ENCODE results near the gene SPIRE1.

Gene SPIRE1

DNA sequence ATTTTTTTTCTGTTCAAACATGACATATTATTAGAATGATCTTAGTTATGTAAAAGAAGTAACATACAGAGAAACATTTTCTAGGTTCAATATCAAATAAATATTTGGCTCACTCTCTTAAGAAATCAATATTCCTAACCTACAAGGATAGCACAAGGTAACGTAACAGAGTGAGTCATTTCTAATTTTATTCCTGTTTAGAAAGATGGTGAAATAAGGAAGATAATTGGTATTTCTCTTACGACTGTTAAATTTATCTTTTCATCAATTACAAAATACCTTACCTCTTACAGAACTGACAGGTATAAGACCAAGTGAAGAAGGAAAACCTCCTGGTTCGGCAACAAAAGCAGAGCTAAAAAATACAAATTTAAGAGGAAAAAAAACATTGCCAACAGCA is 205.1 kb downstream of the SPIRE1 start (continued):
- no peak for TF ChIP-seq PATZ1 (CRISPR knock-in tag; IDR thresholded peaks at IDR 0.05; ENCODE audit: borderline replicate concordance)

DNA sequence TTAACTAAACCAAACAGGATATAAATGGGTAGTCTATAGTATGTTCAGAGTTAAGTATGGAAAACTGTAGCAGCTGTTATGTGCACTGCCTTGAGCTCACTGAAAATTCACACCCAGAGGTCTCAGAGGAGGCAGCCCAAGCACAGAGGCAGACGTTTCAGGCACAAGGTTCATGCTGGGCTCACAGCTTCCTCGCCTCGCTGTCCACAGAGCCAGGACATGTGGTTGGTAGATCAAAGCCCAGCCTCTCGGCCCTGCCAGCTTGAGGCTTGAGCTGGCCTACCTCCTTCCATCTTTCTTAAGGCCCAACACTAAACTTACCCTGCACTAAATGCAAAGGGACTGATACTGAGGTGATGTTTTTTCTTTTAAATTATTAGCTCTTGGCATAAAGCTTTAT is 206.5 kb downstream of the SPIRE1 start:
- no peak for TF ChIP-seq ZNF8 (CRISPR knock-in tag; IDR thresholded peaks at IDR 0.05)
- no peak for ATAC-seq

DNA sequence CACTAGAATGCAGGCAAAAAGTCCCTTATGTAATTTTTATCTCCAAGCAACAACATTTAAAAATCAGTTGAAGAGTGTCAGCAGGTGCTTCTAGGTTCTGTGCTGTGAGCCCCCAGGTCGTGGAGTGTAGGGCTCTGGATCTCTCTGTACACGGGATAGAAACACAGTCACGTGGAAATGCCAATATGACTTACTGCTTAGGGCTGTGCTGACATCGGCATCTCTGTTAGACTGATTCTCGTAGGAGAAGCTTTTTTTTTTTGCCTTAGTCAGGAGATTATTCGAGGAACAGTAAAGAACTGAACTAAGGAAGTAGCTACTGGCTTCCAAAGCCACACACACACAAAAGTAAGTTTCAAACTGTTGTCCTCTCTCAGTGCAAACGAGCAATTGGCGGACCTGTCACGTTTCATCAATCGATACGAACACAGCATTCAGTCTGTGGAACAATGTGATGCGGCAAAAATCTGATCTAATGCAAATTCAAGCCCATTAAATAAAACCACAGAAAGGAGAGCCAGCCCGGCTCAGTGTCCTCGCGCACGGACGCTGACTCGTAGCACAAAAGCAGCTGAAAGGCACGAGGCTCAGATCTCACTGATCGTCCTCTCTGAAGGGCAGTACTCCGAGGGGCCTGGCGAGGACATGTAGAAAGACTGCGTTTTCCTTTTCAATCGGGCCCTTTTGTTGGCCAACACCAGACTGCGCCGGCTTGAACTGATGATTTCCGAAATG is 208.7 kb downstream of the SPIRE1 start:
- no peak for ATAC-seq
- TF ChIP-seq ZNF565 (CRISPR knock-in tag; conservative IDR thresholded peaks at IDR 0.05; ENCODE audit: low read depth) = no peak
- TF ChIP-seq CSDC2 (CRISPR knock-in tag; IDR thresholded peaks at IDR 0.05) = no peak
- TF ChIP-seq ARNTL (CRISPR knock-in tag; IDR thresholded peaks at IDR 0.05; ENCODE audit: borderline replicate concordance, low read depth) = no peak
- TF ChIP-seq ESRRG (CRISPR knock-in tag; IDR thresholded peaks at IDR 0.05) = no peak
- TF ChIP-seq, protein P1, sequence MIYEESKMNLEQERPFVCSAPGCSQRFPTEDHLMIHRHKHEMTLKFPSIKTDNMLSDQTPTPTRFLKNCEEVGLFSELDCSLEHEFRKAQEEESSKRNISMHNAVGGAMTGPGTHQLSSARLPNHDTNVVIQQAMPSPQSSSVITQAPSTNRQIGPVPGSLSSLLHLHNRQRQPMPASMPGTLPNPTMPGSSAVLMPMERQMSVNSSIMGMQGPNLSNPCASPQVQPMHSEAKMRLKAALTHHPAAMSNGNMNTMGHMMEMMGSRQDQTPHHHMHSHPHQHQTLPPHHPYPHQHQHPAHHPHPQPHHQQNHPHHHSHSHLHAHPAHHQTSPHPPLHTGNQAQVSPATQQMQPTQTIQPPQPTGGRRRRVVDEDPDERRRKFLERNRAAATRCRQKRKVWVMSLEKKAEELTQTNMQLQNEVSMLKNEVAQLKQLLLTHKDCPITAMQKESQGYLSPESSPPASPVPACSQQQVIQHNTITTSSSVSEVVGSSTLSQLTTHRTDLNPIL (CRISPR knock-in tag; IDR thresholded peaks at IDR 0.05; ENCODE audit: low read depth) = no peak

- TF ChIP-seq, protein P2, sequence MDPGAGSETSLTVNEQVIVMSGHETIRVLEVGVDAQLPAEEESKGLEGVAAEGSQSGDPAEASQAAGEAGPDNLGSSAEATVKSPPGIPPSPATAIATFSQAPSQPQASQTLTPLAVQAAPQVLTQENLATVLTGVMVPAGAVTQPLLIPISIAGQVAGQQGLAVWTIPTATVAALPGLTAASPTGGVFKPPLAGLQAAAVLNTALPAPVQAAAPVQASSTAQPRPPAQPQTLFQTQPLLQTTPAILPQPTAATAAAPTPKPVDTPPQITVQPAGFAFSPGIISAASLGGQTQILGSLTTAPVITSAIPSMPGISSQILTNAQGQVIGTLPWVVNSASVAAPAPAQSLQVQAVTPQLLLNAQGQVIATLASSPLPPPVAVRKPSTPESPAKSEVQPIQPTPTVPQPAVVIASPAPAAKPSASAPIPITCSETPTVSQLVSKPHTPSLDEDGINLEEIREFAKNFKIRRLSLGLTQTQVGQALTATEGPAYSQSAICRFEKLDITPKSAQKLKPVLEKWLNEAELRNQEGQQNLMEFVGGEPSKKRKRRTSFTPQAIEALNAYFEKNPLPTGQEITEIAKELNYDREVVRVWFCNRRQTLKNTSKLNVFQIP (CRISPR knock-in tag; IDR thresholded peaks at IDR 0.05; ENCODE audit: borderline replicate concordance, low read depth) = no peak
- TF ChIP-seq PPARA (CRISPR knock-in tag; IDR thresholded peaks at IDR 0.05; ENCODE audit: borderline replicate concordance) = no peak
- no peak for TF ChIP-seq SNAI2 (CRISPR knock-in tag; IDR thresholded peaks at IDR 0.05)
- TF ChIP-seq CSRNP3 (CRISPR knock-in tag; IDR thresholded peaks at IDR 0.05) = no peak
- TF ChIP-seq TSHZ2 (CRISPR knock-in tag; IDR thresholded peaks at IDR 0.05) = no peak
- TF ChIP-seq PATZ1 (CRISPR knock-in tag; IDR thresholded peaks at IDR 0.05; ENCODE audit: borderline replicate concordance) = no peak
- no peak for TF ChIP-seq BACH2 (CRISPR knock-in tag; IDR thresholded peaks at IDR 0.05; ENCODE audit: borderline replicate concordance)
- TF ChIP-seq, protein P1 (CRISPR knock-in tag; IDR thresholded peaks at IDR 0.05; ENCODE audit: low read depth) = no peak
- no peak for TF ChIP-seq OSR1 (CRISPR knock-in tag; IDR thresholded peaks at IDR 0.05)
- TF ChIP-seq ZNF70 (CRISPR knock-in tag; IDR thresholded peaks at IDR 0.05) = no peak
- TF ChIP-seq ZFP30 (CRISPR knock-in tag; IDR thresholded peaks at IDR 0.05) = no peak
- no peak for TF ChIP-seq ZNF565 (CRISPR knock-in tag; conservative IDR thresholded peaks at IDR 0.05; ENCODE audit: low read depth)
- TF ChIP-seq ZFP3 (CRISPR knock-in tag; IDR thresholded peaks at IDR 0.05) = no peak
- no peak for TF ChIP-seq TCF4 (CRISPR knock-in tag; IDR thresholded peaks at IDR 0.05; ENCODE audit: borderline replicate concordance)
- ATAC-seq = no peak
Measured at GRCh38 chr18:12445554-12445953, 212.4 kb downstream of the SPIRE1 start.
